Osteocyte (in vitro differentiated cells): ENCODE results near the gene SAMD4A. TPM values are rescaled to one million over a fixed set of nuclear protein-coding genes. Genes with fewer than 3 reads are reported as not detected.
A peak's percentile ranks its signal among the peaks of the same experiment; 100 is the strongest.

ENCODE experiments used
- DNase-seq: peaks from one replicate; pipeline ENCODE4 v3.0.0; 2021; ENCODE audit warnings: mixed read lengths; ENCODE audit not compliant: unreplicated experiment; ENCODE audit errors: extremely low spot score
- H3K27ac Mint-ChIP-seq: one replicate; pipeline ENCODE4 v1.8.0; 2021; ENCODE audit warnings: mild to moderate bottlenecking, mixed read lengths; ENCODE audit not compliant: unreplicated experiment
- H3K27me3 Mint-ChIP-seq: one replicate; pipeline ENCODE4 v1.8.0; 2021; ENCODE audit warnings: mixed read lengths; ENCODE audit not compliant: unreplicated experiment
- H3K36me3 Mint-ChIP-seq: one replicate; pipeline ENCODE4 v1.8.0; 2021; ENCODE audit warnings: mixed read lengths; ENCODE audit not compliant: unreplicated experiment
- H3K4me1 Mint-ChIP-seq: one replicate; pipeline ENCODE4 v1.8.0; 2021; ENCODE audit warnings: mixed read lengths; ENCODE audit not compliant: unreplicated experiment
- H3K4me3 Mint-ChIP-seq: one replicate; pipeline ENCODE4 v1.8.0; 2021; ENCODE audit warnings: mild to moderate bottlenecking, moderate library complexity, mixed read lengths; ENCODE audit not compliant: unreplicated experiment
- H3K9me3 Mint-ChIP-seq: one replicate; pipeline ENCODE4 v1.8.0; 2021; ENCODE audit warnings: mixed read lengths; ENCODE audit not compliant: unreplicated experiment
- CTCF ChIP-seq: fragments of 200-600 bp; sonication (generic); IDR thresholded peaks from 2 replicates; pipeline ENCODE4 v1.5.0; 2021; ENCODE audit warnings: antibody characterized with exemption, mild to moderate bottlenecking, moderate library complexity
- total RNA-seq: library from RNA; stranded (reverse); gene quantifications from 2 replicates; pipeline ENCODE4 v1.2.1, GENCODE V29; 2021

The SAMD4A gene
- total RNA-seq, 1 donor from 2014 or later: 39.1 TPM

GRCh38 chr14:54812617-54813016 lies 245.7 kb downstream of the SAMD4A start:
- no peaks in the 10 kb centered on the region for H3K36me3 Mint-ChIP-seq
- H3K4me3 Mint-ChIP-seq: no peak overlapping the region
- no peak overlapping the region for H3K27ac Mint-ChIP-seq
- H3K9me3 Mint-ChIP-seq: no peaks in the 10 kb centered on the region
- no peaks in the 10 kb centered on the region for H3K4me1 Mint-ChIP-seq
- peak; percentile 51 for DNase-seq
- no peak for TF ChIP-seq CTCF
- H3K27me3 Mint-ChIP-seq: peaks cover 29% of the 10 kb centered on the region

DNA sequence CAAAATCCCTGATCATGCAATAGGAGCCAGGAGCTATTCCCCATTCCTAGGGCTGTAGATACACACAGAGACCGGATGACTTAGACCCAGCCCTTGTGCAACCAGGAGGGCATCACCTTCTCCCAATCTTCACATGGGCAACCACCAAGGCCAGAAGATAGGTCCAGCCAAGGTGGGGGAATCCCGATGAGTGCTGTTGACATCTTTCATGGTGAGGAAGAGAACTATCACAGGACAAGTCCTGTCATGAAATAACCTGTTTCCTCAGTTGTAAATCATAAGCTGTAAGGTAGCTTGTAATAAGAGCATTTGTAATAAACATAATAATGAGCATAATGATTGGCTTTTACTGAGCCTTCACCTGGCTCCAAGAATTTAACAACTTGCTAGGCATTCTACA lies 246.2 kb downstream of the SAMD4A start:
- H3K36me3 Mint-ChIP-seq: no peaks in the 10 kb centered on the region
- DNase-seq: no peak
- no peaks in the 10 kb centered on the region for H3K9me3 Mint-ChIP-seq
- H3K27me3 Mint-ChIP-seq: peaks cover 29% of the 10 kb centered on the region
- H3K4me3 Mint-ChIP-seq: no peak overlapping the region
- H3K27ac Mint-ChIP-seq: no peak overlapping the region
- no peak for TF ChIP-seq CTCF
- H3K4me1 Mint-ChIP-seq: no peaks in the 10 kb centered on the region

DNA sequence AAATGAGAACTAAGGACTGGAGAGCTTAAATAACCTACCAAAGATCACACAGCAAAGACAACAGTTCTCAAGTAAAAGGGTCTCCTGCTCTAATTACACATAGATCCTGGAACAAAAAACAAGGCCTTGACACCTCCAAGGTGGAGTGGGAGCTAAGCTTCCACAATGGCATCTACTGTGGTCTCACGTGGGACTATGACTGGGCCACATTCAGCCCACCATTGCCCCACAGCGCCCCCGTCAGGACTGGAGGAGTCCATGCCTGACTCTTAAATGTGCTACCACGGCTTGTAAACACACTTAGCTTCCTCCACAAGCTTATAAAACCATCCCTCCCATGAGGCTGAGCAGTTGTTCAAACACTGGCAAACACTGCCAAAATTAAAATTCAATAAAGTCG lies 247.1 kb downstream of the SAMD4A start:
- peak; percentile 63 for DNase-seq
- no peaks in the 10 kb centered on the region for H3K36me3 Mint-ChIP-seq
- H3K27me3 Mint-ChIP-seq: peaks cover 29% of the 10 kb centered on the region
- H3K4me3 Mint-ChIP-seq: no peak overlapping the region
- no peak for TF ChIP-seq CTCF
- H3K27ac Mint-ChIP-seq: no peak overlapping the region
- H3K4me1 Mint-ChIP-seq: peaks cover 8% of the 10 kb centered on the region
- H3K9me3 Mint-ChIP-seq: no peaks in the 10 kb centered on the region

- peaks cover 8% of the 10 kb centered on the region for H3K4me1 Mint-ChIP-seq
- H3K36me3 Mint-ChIP-seq: no peaks in the 10 kb centered on the region
- no peaks in the 10 kb centered on the region for H3K9me3 Mint-ChIP-seq
- H3K27me3 Mint-ChIP-seq: peaks cover 30% of the 10 kb centered on the region
- peak; percentile 40 for DNase-seq
- H3K27ac Mint-ChIP-seq: no peak overlapping the region
- no peak overlapping the region for H3K4me3 Mint-ChIP-seq
- TF ChIP-seq CTCF: no peak
Observed at GRCh38 chr14:54815016-54815415, 248.1 kb downstream of the SAMD4A start.

DNA sequence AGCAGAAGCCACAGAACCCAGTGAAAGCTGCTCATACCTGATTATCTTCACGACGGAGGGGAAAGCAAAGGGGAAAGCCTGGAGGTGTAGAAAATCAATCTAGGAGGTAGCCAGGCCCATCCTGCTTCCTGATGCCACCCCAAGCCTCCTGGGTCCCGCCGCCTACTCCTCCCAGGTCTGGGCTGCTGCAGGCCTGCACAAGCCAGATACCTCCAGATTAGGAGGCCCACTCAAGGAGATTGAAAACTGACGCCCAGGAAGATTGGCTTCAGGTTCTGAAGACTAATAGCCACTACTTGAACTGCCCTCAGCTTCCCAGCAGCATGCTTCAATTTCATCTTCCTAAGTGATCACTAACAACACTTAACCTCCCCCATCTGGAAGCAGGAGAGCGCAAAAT lies 248.6 kb downstream of the SAMD4A start:
- H3K4me3 Mint-ChIP-seq: no peak overlapping the region
- no peaks in the 10 kb centered on the region for H3K9me3 Mint-ChIP-seq
- H3K27me3 Mint-ChIP-seq: peaks cover 29% of the 10 kb centered on the region
- peak; percentile 42 for DNase-seq
- TF ChIP-seq CTCF: no peak
- no peaks in the 10 kb centered on the region for H3K36me3 Mint-ChIP-seq
- H3K4me1 Mint-ChIP-seq: peaks cover 8% of the 10 kb centered on the region
- no peak overlapping the region for H3K27ac Mint-ChIP-seq
